Adipocyte (in vitro differentiated cells): ENCODE measurements around the gene DSG3.

Experiments used
- DNase-seq: peaks from one replicate; pipeline ENCODE4 v3.0.0-alpha.2; 2015; ENCODE audit warnings: low read depth
- H3K27me3 ChIP-seq: replicated peaks from 2 replicates; pipeline ENCODE4 v1.7.0; 2013; ENCODE audit warnings: mild to moderate bottlenecking, low read length, moderate library complexity; ENCODE audit not compliant: control insufficient read depth, insufficient read depth
- H3K36me3 ChIP-seq: 2 replicates; pipeline ENCODE4 v1.7.0; 2013; ENCODE audit warnings: low read length, mild to moderate bottlenecking, moderate library complexity; ENCODE audit not compliant: control insufficient read depth, insufficient read depth, severe bottlenecking
- H3K4me1 ChIP-seq: 2 replicates; pipeline ENCODE4 v1.7.0; 2013; ENCODE audit warnings: mild to moderate bottlenecking, low read length, moderate library complexity; ENCODE audit not compliant: control insufficient read depth, insufficient read depth
- H3K4me3 ChIP-seq: 2 replicates; pipeline ENCODE4 v1.7.0; 2013; ENCODE audit warnings: mild to moderate bottlenecking, low read length, moderate library complexity
- H3K9ac ChIP-seq: 2 replicates; pipeline ENCODE4 v1.7.0; 2013; ENCODE audit warnings: mild to moderate bottlenecking, low read length, moderate library complexity
- H3K9me3 ChIP-seq: 2 replicates; pipeline ENCODE4 v1.7.0; 2013; ENCODE audit warnings: mild to moderate bottlenecking, low read length, moderate library complexity; ENCODE audit not compliant: control insufficient read depth

The DSG3 gene

GRCh38 chr18:31436825-31437224 lies 10.7 kb upstream of the DSG3 start:
- Histone ChIP-seq H3K27me3 (no peaks in the 10 kb centered on the region), H3K9me3 (peaks cover 12% of the 10 kb centered on the region), H3K36me3 (no peaks in the 10 kb centered on the region), H3K4me3 (no peak overlapping the region), H3K4me1 (no peaks in the 10 kb centered on the region), H3K9ac (no peak overlapping the region)
- DNase-seq: no peak

- H3K4me3 ChIP-seq: no peak overlapping the region
- H3K36me3 ChIP-seq: no peaks in the 10 kb centered on the region
- no peak for DNase-seq
- no peak overlapping the region for H3K9ac ChIP-seq
- H3K27me3 ChIP-seq: no peaks in the 10 kb centered on the region
- no peaks in the 10 kb centered on the region for H3K4me1 ChIP-seq
- no peaks in the 10 kb centered on the region for H3K9me3 ChIP-seq
These were observed 9.1 kb upstream of the DSG3 start for GRCh38 chr18:31438402-31438801.

- Histone ChIP-seq H3K4me1 (no peaks in the 10 kb centered on the region), H3K27me3 (peaks cover 4% of the 10 kb centered on the region), H3K9me3 (no peaks in the 10 kb centered on the region), H3K4me3 (no peak overlapping the region), H3K9ac (no peak overlapping the region), H3K36me3 (no peaks in the 10 kb centered on the region)
- DNase-seq: no peak
These were observed 7.7 kb upstream of the DSG3 start for GRCh38 chr18:31439807-31440325.

- Histone ChIP-seq H3K9me3 (no peaks in the 10 kb centered on the region), H3K27me3 (peaks cover 4% of the 10 kb centered on the region), H3K4me1 (no peaks in the 10 kb centered on the region), H3K36me3 (no peaks in the 10 kb centered on the region), H3K4me3 (no peak overlapping the region), H3K9ac (no peak overlapping the region)
- DNase-seq: no peak
These were observed 6.8 kb upstream of the DSG3 start for GRCh38 chr18:31440787-31441186.

GRCh38 chr18:31441493-31441892 lies 6.0 kb upstream of the DSG3 start:
- no peaks in the 10 kb centered on the region for H3K9me3 ChIP-seq
- H3K4me1 ChIP-seq: no peaks in the 10 kb centered on the region
- H3K36me3 ChIP-seq: no peaks in the 10 kb centered on the region
- no peak overlapping the region for H3K9ac ChIP-seq
- no peak for DNase-seq
- peaks cover 4% of the 10 kb centered on the region for H3K27me3 ChIP-seq
- no peak overlapping the region for H3K4me3 ChIP-seq

- no peak overlapping the region for H3K4me3 ChIP-seq
- no peaks in the 10 kb centered on the region for H3K9me3 ChIP-seq
- no peak for DNase-seq
- no peak overlapping the region for H3K9ac ChIP-seq
- H3K27me3 ChIP-seq: peaks cover 4% of the 10 kb centered on the region
- H3K36me3 ChIP-seq: no peaks in the 10 kb centered on the region
- H3K4me1 ChIP-seq: no peaks in the 10 kb centered on the region
These were observed 3.4 kb upstream of the DSG3 start for GRCh38 chr18:31444142-31444541.

- Histone ChIP-seq H3K4me1 (no peaks in the 10 kb centered on the region), H3K27me3 (peaks cover 4% of the 10 kb centered on the region), H3K9ac (no peak overlapping the region), H3K4me3 (no peak overlapping the region), H3K9me3 (no peaks in the 10 kb centered on the region), H3K36me3 (no peaks in the 10 kb centered on the region)
- no peak for DNase-seq
These were observed 1.6 kb upstream of the DSG3 start for GRCh38 chr18:31445908-31446307.

GRCh38 chr18:31446854-31447253 lies 687 bp upstream of the DSG3 start:
- peaks cover 4% of the 10 kb centered on the region for H3K27me3 ChIP-seq
- no peaks in the 10 kb centered on the region for H3K36me3 ChIP-seq
- DNase-seq: no peak

GRCh38 chr18:31450409-31450808 lies 2.9 kb downstream of the DSG3 start:
- Histone ChIP-seq H3K9me3 (no peaks in the 10 kb centered on the region), H3K36me3 (no peaks in the 10 kb centered on the region), H3K27me3 (no peaks in the 10 kb centered on the region), H3K9ac (no peak overlapping the region), H3K4me1 (no peaks in the 10 kb centered on the region), H3K4me3 (no peak overlapping the region)
- DNase-seq: no peak

More at GRCh38 chr18:31446854-31447253, 687 bp upstream of the DSG3 start:
- Histone ChIP-seq H3K9me3 (no peaks in the 10 kb centered on the region), H3K4me1 (no peaks in the 10 kb centered on the region), H3K4me3 (no peak overlapping the region), H3K9ac (no peak overlapping the region)

- no peak overlapping the region for H3K9ac ChIP-seq
- H3K27me3 ChIP-seq: no peaks in the 10 kb centered on the region
- H3K4me1 ChIP-seq: no peaks in the 10 kb centered on the region
- no peaks in the 10 kb centered on the region for H3K9me3 ChIP-seq
- no peak overlapping the region for H3K4me3 ChIP-seq
- no peaks in the 10 kb centered on the region for H3K36me3 ChIP-seq
- no peak for DNase-seq
These were observed 4.1 kb downstream of the DSG3 start for GRCh38 chr18:31451625-31452024.

- H3K4me1 ChIP-seq: no peaks in the 10 kb centered on the region
- DNase-seq: no peak
- no peaks in the 10 kb centered on the region for H3K36me3 ChIP-seq
- H3K4me3 ChIP-seq: no peak overlapping the region
- no peaks in the 10 kb centered on the region for H3K27me3 ChIP-seq
- H3K9me3 ChIP-seq: no peaks in the 10 kb centered on the region
- H3K9ac ChIP-seq: no peak overlapping the region
These were observed 6.6 kb downstream of the DSG3 start for GRCh38 chr18:31454066-31454708.

GRCh38 chr18:31469629-31470028 lies 22.1 kb downstream of the DSG3 start:
- Histone ChIP-seq H3K9ac (no peak overlapping the region), H3K36me3 (no peaks in the 10 kb centered on the region), H3K27me3 (peaks cover 4% of the 10 kb centered on the region), H3K4me3 (no peak overlapping the region), H3K4me1 (no peaks in the 10 kb centered on the region), H3K9me3 (no peaks in the 10 kb centered on the region)
- DNase-seq: no peak
